Testis (tissue), 3 donors: ENCODE results near the gene TANK. TPM values are rescaled to one million over a fixed set of nuclear protein-coding genes. Genes with fewer than 3 reads are reported as not detected.

Experiments
- DNase-seq: peaks from one replicate; pipeline ENCODE4 v3.0.0-alpha.2; 2019
- H3K27ac ChIP-seq, 2 donors: fragments of 200-600 bp; sonication (generic); one replicate each; pipeline ENCODE4 v1.5.1; 2019
- H3K27me3 ChIP-seq: fragments of 200-600 bp; sonication (generic); one replicate; pipeline ENCODE4 v1.5.1; 2019
- H3K36me3 ChIP-seq: fragments of 200-600 bp; sonication (generic); one replicate; pipeline ENCODE4 v1.5.1; 2017; ENCODE audit warnings: low read depth; ENCODE audit errors: missing control alignments
- H3K4me1 ChIP-seq: fragments of 200-600 bp; sonication (generic); one replicate; pipeline ENCODE4 v1.5.1; 2019
- H3K4me3 ChIP-seq, 2 donors: fragments of 200-600 bp; sonication (generic); one replicate each; pipeline ENCODE4 v1.5.1; 2017 to 2019
- H3K9me3 ChIP-seq: fragments of 200-600 bp; sonication (generic); one replicate; pipeline ENCODE4 v1.5.1; 2017
- POLR2A ChIP-seq: fragments of 450-650 bp; IDR thresholded peaks from one replicate; pipeline ENCODE4 v1.6.1; 2017; ENCODE audit warnings: antibody characterized with exemption, mild to moderate bottlenecking, moderate library complexity
- WGBS, 2 donors: methylation state at CpG; one replicate each; pipeline ENCODE4 v1.1.5; 2018; 5-methylcytosine and 5-hydroxymethylcytosine counted together
- intact Hi-C: fragments of 100-400 bp; cut with DNase I; formaldehyde crosslinking; loops from one replicate; pipeline ENCODE4 v1.15.1; 2023; ENCODE audit warnings: low total_unique reads
- polyA plus RNA-seq: library from polyadenylated mRNA; stranded (reverse); fragments of 350-450 nt; fragmentation: Illumina TruSeq; extraction: RNeasy Lipid Tissue Mini Kit (QIAGEN cat#74804); gene quantifications from one replicate; pipeline ENCODE4 v1.2.3, GENCODE V29; 2014; ENCODE audit warnings: low read depth, low replicate concordance; ENCODE audit not compliant: insufficient read depth
- total RNA-seq, 2 donors: library from RNA; depleted of rRNA; stranded (reverse); fragments of >200 nt; gene quantifications; one replicate each; pipeline ENCODE4 v1.2.3, GENCODE V29; 2016
- TF ChIP-seq, protein P1 (sequence below), 3 experiments: fragments of 450-650 bp in 2 of 3; fragments of 200-600 bp in 1 of 3; sonication (generic) in 1 of 3; IDR thresholded peaks; one replicate each; pipeline ENCODE4 v1.5.1; 2016 to 2019; ENCODE audit warnings: antibody characterized with exemption in 3 of 3, mild to moderate bottlenecking in 2 of 3, moderate library complexity in 1 of 3

Gene TANK
- total and polyA plus RNA-seq, 3 donors from 2014 or later = 34.7 to 63.6 (median 52.8) TPM

GRCh38 chr2:161206471-161207032, 46.3 kb downstream of the TANK start:
- no peaks in the 10 kb centered on the region for H3K4me1 ChIP-seq
- H3K27ac ChIP-seq = no peak overlapping the region
- H3K4me3 ChIP-seq = no peak overlapping the region
- TF ChIP-seq POLR2A = no peak
- TF ChIP-seq, protein P1, sequence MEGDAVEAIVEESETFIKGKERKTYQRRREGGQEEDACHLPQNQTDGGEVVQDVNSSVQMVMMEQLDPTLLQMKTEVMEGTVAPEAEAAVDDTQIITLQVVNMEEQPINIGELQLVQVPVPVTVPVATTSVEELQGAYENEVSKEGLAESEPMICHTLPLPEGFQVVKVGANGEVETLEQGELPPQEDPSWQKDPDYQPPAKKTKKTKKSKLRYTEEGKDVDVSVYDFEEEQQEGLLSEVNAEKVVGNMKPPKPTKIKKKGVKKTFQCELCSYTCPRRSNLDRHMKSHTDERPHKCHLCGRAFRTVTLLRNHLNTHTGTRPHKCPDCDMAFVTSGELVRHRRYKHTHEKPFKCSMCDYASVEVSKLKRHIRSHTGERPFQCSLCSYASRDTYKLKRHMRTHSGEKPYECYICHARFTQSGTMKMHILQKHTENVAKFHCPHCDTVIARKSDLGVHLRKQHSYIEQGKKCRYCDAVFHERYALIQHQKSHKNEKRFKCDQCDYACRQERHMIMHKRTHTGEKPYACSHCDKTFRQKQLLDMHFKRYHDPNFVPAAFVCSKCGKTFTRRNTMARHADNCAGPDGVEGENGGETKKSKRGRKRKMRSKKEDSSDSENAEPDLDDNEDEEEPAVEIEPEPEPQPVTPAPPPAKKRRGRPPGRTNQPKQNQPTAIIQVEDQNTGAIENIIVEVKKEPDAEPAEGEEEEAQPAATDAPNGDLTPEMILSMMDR (IDR thresholded peaks at IDR 0.05) = no peak
- H3K9me3 ChIP-seq = no peaks in the 10 kb centered on the region
- no peak for DNase-seq
- no peaks in the 10 kb centered on the region for H3K36me3 ChIP-seq
- 73 to 74% methylated on average over 1 of the region's 1 CpG for WGBS, 2 donors
- intact Hi-C loops = no loop called here
- H3K27me3 ChIP-seq = no peaks in the 10 kb centered on the region

DNA sequence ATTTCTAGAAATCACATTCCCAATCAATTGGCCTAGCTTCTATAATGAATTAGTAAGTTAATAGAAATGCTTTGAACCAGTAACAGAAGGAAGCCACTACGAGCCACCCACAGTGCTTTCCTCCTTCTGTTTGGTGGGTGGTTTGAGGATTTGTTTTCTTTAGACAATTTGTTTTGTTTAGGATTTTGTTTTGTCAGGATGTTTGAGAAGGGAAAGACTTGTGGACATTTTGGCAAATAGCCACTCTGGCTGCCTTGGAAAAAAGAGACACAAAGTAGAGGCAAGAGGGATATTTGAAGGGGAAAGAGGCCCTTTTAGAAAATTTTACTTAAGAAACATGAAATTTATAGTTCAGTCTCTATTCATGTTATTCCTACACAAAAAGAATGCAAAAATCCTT, 47.7 kb downstream of the TANK start:
- Histone ChIP-seq H3K27me3 (no peaks in the 10 kb centered on the region), H3K4me1 (no peaks in the 10 kb centered on the region), H3K27ac (no peak overlapping the region), H3K36me3 (no peaks in the 10 kb centered on the region), H3K4me3 (no peak overlapping the region), H3K9me3 (no peaks in the 10 kb centered on the region)
- TF ChIP-seq POLR2A = no peak
- TF ChIP-seq, protein P1 (IDR thresholded peaks at IDR 0.05) = no peak
- 78 to 81% methylated on average over 1 of the region's 1 CpG for WGBS, 2 donors
- intact Hi-C loops = no loop called here
- no peak for DNase-seq

DNA sequence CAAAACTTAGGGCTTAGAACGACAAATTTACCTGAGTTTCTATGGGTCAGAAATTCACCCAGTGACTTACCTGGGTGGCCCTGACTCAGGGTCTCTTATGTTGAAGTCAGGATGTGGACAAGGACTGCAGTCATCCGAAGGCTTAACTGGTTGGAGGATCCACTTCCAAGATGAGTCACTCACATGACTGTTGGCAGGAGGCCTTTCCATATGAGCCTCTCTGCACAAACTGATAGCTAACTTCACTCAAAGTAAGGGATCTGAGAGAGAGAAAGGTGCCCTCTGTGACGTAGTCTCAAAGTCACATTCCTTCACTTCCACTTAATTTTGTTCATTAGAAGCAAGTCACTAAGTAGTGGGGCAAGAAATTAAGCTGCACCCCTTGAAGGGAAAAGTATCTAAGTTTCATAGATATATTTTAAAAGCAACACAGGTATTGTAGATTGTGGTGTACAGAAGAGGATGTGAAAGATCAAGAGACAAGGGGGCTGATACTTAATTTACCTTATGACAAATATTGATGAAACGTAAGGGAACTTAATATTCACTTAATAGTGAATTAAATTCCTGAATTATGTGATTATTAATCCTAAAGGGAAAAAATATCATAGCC, 48.4 kb downstream of the TANK start:
- WGBS, 2 donors = 78 to 94% methylated on average over 4 of the region's 4 CpGs

DNA sequence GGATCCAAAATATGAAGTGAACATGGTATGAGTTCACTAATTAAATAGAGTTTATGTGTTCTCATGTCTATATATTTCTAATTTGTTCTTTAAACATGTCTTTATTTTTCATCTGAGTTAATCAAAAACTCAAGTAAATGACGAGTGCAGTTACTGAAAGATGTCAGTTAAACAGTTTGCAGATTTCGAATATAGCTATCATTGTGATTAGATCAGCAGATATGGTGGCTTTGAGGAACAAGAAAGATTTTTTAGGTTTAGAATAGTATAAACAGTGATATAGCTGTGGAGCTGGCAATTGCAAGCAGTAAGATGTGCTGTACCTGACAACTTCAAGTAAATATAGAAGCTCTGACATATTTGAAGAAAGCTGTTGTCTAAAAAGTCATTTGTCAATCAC, 49.7 kb downstream of the TANK start:
- Histone ChIP-seq H3K36me3 (no peaks in the 10 kb centered on the region), H3K27me3 (no peaks in the 10 kb centered on the region), H3K4me3 (no peak overlapping the region), H3K9me3 (no peaks in the 10 kb centered on the region), H3K27ac (no peak overlapping the region), H3K4me1 (no peaks in the 10 kb centered on the region)
- DNase-seq = no peak
- TF ChIP-seq, protein P1 (IDR thresholded peaks at IDR 0.05) = no peak
- TF ChIP-seq POLR2A = no peak
- 85 to 92% methylated on average over 2 of the region's 2 CpGs for WGBS, 2 donors
- intact Hi-C loops = no loop called here

More for the DNA sequence above, 48.4 kb downstream of the TANK start:
- H3K36me3 ChIP-seq = no peaks in the 10 kb centered on the region
- intact Hi-C loops = no loop called here
- no peak overlapping the region for H3K4me3 ChIP-seq
- H3K4me1 ChIP-seq = no peaks in the 10 kb centered on the region
- no peaks in the 10 kb centered on the region for H3K27me3 ChIP-seq
- TF ChIP-seq, protein P1 (IDR thresholded peaks at IDR 0.05) = no peak
- TF ChIP-seq POLR2A = no peak
- no peak overlapping the region for H3K27ac ChIP-seq
- no peak for DNase-seq
- H3K9me3 ChIP-seq = no peaks in the 10 kb centered on the region
